ENCODE results near the gene AMN.

AMN gene

DNA sequence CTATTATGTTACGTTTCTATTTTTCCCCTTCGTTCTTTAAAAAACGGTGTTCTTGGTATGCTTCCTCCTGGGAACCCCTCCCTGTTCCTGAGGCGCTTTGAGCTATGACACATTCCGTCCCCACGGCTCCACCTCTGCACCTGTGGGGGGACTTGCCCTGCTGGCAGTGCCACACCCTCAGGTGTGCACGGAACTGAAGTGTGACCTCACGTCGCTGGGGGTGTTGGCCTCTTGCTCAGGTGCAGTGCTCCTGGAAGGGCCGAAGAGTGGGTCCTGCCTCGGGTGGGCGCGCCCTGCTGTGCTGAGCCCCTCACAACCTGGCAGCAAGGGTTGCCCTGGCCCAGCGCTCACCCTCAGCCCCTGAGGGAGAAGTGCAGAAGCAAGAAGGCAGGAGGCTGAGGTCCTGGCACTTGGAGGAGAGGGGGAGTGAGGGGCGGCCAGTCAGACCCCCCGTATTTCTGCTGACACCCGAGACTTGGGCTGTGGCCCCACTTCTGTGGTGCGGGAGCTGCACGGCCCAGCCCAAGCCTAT, 4.9 kb downstream of the AMN start:
- Histone ChIP-seq H3K9me3 (peaks cover 10% of the 10 kb centered on the region; the same call in 1 of the 2 replicates), H3K4me2 (peak overlapping the region; percentile 99), H3K36me3 (peaks cover 11% of the 10 kb centered on the region; the same call in 1 of the 2 replicates), H3K9ac (peak overlapping the region; percentile 82), H3K4me3 (peak overlapping the region; percentile 77), H3K4me1 (peaks cover 55% of the 10 kb centered on the region), H4K20me1 (peaks cover 27% of the 10 kb centered on the region), H3K27me3 (peaks cover 48% of the 10 kb centered on the region), H3K27ac (peak overlapping the region; percentile 89)
- no peak for TF ChIP-seq Cebpa-rat (IDR thresholded peaks at IDR 0.05)

DNA sequence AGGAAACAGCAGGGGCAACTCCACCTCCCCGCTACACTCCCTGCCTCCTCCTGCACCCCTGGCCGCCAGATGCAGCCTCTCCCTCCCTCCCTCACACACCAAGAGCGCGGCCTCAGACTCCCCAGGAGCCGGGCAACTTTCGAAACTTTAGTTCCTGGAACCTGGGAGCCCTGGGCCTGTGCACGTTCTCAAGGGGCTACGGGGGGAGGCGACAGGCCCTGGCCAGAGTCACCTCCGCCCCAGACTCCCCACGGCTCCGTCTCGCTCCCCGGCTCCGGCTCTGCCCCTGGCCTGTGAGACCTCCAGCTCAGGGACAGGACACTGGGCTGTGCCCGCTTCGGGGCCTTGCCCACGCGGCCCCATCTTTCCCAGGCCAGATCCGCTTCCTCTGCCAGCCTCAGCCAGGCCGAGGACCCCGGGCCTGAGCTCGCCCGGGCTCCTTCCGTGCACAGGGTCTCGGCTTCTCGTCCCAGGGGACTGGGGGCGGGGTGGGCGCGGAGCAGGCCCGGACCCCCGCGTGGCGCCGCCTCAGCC, 5.5 kb downstream of the AMN start:
- H3K9ac ChIP-seq = peak overlapping the region; percentile 82
- peaks cover 5% of the 10 kb centered on the region; the same call in 1 of the 2 replicates for H3K9me3 ChIP-seq
- H3K4me2 ChIP-seq = peak overlapping the region; percentile 99
- peaks cover 27% of the 10 kb centered on the region for H4K20me1 ChIP-seq
- peaks cover 56% of the 10 kb centered on the region for H3K4me1 ChIP-seq
- H3K27me3 ChIP-seq = peaks cover 43% of the 10 kb centered on the region
- H3K27ac ChIP-seq = peak overlapping the region; percentile 89
- no peak for TF ChIP-seq Cebpa-rat (IDR thresholded peaks at IDR 0.05)
- peaks cover 13% of the 10 kb centered on the region for H3K36me3 ChIP-seq
- peak overlapping the region; percentile 77 for H3K4me3 ChIP-seq

DNA sequence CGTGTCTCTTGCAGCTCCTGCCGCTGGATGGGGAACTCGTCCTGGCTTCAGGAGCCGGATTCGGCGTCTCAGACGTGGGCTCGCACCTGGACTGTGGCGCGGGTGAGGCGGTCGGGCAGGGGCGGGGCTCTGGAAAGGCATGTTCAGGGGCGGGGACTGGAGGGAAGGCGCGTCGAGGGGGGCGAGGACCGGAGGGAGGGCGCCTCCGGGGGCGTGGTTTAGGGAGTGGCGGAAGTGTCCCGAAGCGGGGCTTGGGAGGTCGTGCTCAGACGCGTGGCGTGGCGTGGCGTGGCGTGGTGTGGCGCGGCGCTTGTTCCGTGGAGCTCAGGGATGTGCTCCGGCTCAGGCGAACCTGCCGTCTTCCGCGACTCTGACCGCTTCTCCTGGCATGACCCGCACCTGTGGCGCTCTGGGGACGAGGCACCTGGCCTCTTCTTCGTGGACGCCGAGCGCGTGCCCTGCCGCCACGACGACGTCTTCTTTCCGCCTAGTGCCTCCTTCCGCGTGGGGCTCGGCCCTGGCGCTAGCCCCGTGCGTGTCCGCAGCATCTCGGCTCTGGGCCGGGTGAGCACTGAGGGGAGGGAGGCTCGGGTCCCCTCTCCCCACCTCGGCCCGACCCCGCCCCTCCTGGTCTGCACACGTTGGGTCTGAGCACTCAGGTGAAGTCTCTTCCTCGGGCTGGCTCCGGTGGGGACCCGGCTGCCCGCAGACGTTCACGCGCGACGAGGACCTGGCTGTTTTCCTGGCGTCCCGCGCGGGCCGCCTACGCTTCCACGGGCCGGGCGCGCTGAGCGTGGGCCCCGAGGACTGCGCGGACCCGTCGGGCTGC, 6.2 kb downstream of the AMN start:
- peak overlapping the region; percentile 77 for H3K4me3 ChIP-seq
- H3K4me1 ChIP-seq = peaks cover 62% of the 10 kb centered on the region
- no peaks in the 10 kb centered on the region for H3K9me3 ChIP-seq
- H4K20me1 ChIP-seq = peaks cover 27% of the 10 kb centered on the region
- H3K9ac ChIP-seq = peak overlapping the region; percentile 82
- no peak for TF ChIP-seq Cebpa-rat (IDR thresholded peaks at IDR 0.05)
- H3K27me3 ChIP-seq = peaks cover 36% of the 10 kb centered on the region
- peak overlapping the region; percentile 99 for H3K4me2 ChIP-seq
- peak overlapping the region; percentile 89 for H3K27ac ChIP-seq
- peaks cover 20% of the 10 kb centered on the region for H3K36me3 ChIP-seq

DNA sequence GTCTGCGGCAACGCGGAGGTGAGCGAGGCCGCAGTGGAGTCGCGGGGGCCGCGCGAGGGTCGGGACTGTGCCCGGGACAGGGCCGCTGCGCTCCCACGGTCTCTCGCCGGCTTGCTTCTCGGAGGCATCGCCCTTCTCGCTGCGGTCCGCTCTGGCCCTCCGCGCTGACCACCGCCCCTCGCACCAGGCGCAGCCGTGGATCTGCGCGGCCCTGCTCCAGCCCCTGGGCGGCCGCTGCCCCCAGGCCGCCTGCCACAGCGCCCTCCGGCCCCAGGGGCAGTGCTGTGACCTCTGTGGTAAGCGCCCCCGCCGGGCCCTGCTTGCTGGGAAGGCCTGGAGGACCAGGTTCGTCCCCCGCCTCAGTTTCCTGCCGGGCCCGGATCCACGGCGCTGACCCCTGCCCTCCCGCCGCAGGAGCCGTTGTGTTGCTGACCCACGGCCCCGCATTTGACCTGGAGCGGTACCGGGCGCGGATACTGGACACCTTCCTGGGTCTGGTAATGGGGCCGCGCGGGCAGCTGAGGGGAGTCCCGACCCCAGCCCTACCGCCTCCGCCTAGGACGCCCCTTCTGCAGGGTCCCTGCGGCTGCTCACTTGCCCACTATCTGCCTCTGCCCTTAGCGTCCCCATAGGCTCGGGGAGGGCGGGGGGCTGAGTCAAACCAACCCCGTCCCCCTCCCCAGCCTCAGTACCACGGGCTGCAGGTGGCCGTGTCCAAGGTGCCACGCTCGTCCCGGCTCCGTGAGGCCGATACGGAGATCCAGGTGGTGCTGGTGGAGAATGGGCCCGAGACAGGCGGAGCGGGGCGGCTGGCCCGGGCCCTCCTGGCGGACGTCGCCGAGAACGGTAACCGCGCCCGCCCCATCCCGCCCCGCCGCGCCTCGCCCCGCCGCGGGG, 7.0 kb downstream of the AMN start:
- H3K27me3 ChIP-seq = peaks cover 28% of the 10 kb centered on the region
- H3K27ac ChIP-seq = peak overlapping the region; percentile 89
- H3K9ac ChIP-seq = peak overlapping the region; percentile 82
- no peaks in the 10 kb centered on the region for H3K9me3 ChIP-seq
- H3K4me2 ChIP-seq = peak overlapping the region; percentile 99
- H3K36me3 ChIP-seq = peaks cover 21% of the 10 kb centered on the region
- H4K20me1 ChIP-seq = peaks cover 27% of the 10 kb centered on the region
- peak overlapping the region; percentile 77 for H3K4me3 ChIP-seq
- TF ChIP-seq Cebpa-rat (IDR thresholded peaks at IDR 0.05) = no peak
- peaks cover 62% of the 10 kb centered on the region for H3K4me1 ChIP-seq

GRCh38 chr14:102930138-102930752, 7.8 kb downstream of the AMN start:
- Histone ChIP-seq H3K27ac (no peak overlapping the region), H3K9me3 (no peaks in the 10 kb centered on the region), H3K27me3 (peaks cover 25% of the 10 kb centered on the region), H3K9ac (no peak overlapping the region), H3K4me1 (peaks cover 64% of the 10 kb centered on the region), H3K36me3 (peaks cover 21% of the 10 kb centered on the region), H3K4me3 (peak overlapping the region; percentile 77), H4K20me1 (peaks cover 27% of the 10 kb centered on the region), H3K4me2 (peak overlapping the region; percentile 99)
- no peak for TF ChIP-seq Cebpa-rat (IDR thresholded peaks at IDR 0.05)

DNA sequence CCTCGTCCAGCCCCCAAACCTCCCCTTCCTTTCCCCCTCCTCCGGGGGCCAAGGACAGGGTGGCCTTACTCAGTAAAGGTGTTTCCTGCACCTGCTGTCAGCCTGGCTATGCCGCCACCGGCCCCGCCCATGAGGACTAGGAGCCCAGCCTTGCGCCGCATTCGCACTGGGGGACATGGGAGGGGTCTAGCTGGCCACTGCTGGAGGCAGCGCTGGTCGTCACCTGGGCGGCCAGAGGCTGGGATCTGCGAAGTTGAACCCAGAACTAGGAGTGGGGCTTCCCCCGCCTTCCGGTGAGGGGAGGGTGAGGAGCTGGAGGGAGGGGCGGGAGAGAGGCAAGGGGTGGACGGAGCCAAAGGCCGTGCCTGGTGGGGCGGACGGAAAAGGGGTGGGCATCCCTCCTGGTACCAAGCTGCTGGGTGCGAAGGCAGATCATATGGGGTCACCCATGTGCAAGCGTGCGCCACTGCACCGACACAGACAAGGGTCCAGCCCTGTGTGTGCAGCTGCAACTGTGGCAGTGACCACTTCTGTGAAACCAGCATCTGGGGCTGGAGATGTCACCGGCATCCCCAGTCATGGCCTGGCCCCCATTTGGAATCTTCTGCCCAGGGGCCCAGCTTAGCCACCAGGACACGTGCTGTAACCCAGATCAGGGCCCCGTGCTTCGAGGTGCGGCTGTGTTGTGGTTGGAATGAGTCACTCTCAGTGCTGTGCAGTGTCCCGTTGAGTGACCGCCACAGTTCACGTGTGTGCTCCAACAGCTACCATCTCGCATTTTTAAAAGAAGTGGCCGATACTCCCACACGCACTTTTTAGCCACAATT, 8.5 kb downstream of the AMN start:
- Histone ChIP-seq H3K4me2 (peak overlapping the region; percentile 99), H3K4me1 (peaks cover 70% of the 10 kb centered on the region)

GRCh38 chr14:102931580-102932285, 9.3 kb downstream of the AMN start:
- no peak for TF ChIP-seq Cebpa-rat (IDR thresholded peaks at IDR 0.05)
- Histone ChIP-seq H3K27ac (no peak overlapping the region), H3K9ac (no peak overlapping the region), H3K27me3 (peaks cover 25% of the 10 kb centered on the region), H3K4me2 (no peak overlapping the region), H3K36me3 (peaks cover 21% of the 10 kb centered on the region), H3K9me3 (no peaks in the 10 kb centered on the region), H4K20me1 (peaks cover 27% of the 10 kb centered on the region), H3K4me1 (peaks cover 74% of the 10 kb centered on the region), H3K4me3 (no peak overlapping the region)

More for the DNA sequence above, 8.5 kb downstream of the AMN start:
- no peak for TF ChIP-seq Cebpa-rat (IDR thresholded peaks at IDR 0.05)
- Histone ChIP-seq H4K20me1 (peaks cover 27% of the 10 kb centered on the region), H3K4me3 (no peak overlapping the region), H3K36me3 (peaks cover 21% of the 10 kb centered on the region), H3K27me3 (peaks cover 25% of the 10 kb centered on the region), H3K9ac (no peak overlapping the region), H3K27ac (no peak overlapping the region), H3K9me3 (no peaks in the 10 kb centered on the region)
